ENCODE data around the gene CLEC14A. TPM values are rescaled to one million over a fixed set of nuclear protein-coding genes. Genes with fewer than 3 reads are reported as not detected.

The CLEC14A gene
- total and polyA plus RNA-seq, 9 of the 15 experiments (the other 6 are each of a cell fraction or from before 2014, with no cell fraction given): not detected

DNA sequence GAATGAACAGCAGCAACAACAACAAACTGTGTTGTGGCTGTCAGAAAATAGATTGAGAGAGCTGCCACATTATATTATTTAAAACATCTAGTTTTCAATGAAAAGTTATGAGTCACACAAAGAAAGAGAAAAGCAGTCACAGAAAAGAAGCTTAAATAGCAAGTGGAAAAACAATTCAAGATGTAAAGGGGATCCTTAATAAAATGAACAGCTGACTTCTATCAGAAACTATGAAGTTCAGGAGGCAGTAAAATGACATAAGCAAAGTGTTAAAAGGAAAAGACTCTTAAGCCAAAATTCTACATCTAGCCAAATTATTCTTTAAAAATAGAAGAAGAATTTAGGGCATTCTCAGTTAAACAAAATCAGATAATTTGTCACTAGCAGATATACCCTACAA is 5.6 kb downstream of the CLEC14A start (continued):
- TF ChIP-seq, protein P1, sequence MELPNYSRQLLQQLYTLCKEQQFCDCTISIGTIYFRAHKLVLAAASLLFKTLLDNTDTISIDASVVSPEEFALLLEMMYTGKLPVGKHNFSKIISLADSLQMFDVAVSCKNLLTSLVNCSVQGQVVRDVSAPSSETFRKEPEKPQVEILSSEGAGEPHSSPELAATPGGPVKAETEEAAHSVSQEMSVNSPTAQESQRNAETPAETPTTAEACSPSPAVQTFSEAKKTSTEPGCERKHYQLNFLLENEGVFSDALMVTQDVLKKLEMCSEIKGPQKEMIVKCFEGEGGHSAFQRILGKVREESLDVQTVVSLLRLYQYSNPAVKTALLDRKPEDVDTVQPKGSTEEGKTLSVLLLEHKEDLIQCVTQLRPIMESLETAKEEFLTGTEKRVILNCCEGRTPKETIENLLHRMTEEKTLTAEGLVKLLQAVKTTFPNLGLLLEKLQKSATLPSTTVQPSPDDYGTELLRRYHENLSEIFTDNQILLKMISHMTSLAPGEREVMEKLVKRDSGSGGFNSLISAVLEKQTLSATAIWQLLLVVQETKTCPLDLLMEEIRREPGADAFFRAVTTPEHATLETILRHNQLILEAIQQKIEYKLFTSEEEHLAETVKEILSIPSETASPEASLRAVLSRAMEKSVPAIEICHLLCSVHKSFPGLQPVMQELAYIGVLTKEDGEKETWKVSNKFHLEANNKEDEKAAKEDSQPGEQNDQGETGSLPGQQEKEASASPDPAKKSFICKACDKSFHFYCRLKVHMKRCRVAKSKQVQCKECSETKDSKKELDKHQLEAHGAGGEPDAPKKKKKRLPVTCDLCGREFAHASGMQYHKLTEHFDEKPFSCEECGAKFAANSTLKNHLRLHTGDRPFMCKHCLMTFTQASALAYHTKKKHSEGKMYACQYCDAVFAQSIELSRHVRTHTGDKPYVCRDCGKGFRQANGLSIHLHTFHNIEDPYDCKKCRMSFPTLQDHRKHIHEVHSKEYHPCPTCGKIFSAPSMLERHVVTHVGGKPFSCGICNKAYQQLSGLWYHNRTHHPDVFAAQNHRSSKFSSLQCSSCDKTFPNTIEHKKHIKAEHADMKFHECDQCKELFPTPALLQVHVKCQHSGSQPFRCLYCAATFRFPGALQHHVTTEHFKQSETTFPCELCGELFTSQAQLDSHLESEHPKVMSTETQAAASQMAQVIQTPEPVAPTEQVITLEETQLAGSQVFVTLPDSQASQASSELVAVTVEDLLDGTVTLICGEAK (IDR thresholded peaks at IDR 0.05): no peak
- TF ChIP-seq, protein P1 (CRISPR knock-in tag; IDR thresholded peaks at IDR 0.05): no peak
- no peak for TF ChIP-seq ZNF217 (CRISPR knock-in tag; IDR thresholded peaks at IDR 0.05)
- TF ChIP-seq ERF (CRISPR knock-in tag; IDR thresholded peaks at IDR 0.05): no peak
- TF ChIP-seq, protein P2, sequence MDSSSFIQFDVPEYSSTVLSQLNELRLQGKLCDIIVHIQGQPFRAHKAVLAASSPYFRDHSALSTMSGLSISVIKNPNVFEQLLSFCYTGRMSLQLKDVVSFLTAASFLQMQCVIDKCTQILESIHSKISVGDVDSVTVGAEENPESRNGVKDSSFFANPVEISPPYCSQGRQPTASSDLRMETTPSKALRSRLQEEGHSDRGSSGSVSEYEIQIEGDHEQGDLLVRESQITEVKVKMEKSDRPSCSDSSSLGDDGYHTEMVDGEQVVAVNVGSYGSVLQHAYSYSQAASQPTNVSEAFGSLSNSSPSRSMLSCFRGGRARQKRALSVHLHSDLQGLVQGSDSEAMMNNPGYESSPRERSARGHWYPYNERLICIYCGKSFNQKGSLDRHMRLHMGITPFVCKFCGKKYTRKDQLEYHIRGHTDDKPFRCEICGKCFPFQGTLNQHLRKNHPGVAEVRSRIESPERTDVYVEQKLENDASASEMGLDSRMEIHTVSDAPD (CRISPR knock-in tag; IDR thresholded peaks at IDR 0.05): no peak
- no peak for TF ChIP-seq FOXK2 (conservative IDR thresholded peaks at IDR 0.05 in 1 of 2, IDR thresholded peaks at IDR 0.05 in 1 of 2; ENCODE audit: low read depth in 2 of 2)
- TF ChIP-seq, protein P3, sequence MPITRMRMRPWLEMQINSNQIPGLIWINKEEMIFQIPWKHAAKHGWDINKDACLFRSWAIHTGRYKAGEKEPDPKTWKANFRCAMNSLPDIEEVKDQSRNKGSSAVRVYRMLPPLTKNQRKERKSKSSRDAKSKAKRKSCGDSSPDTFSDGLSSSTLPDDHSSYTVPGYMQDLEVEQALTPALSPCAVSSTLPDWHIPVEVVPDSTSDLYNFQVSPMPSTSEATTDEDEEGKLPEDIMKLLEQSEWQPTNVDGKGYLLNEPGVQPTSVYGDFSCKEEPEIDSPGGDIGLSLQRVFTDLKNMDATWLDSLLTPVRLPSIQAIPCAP (CRISPR knock-in tag; IDR thresholded peaks at IDR 0.05; ENCODE audit: borderline replicate concordance): no peak
- TF ChIP-seq POLR2B (IDR thresholded peaks at IDR 0.05; ENCODE audit: low read depth, partially characterized antibody): no peak
- TF ChIP-seq, protein P4, sequence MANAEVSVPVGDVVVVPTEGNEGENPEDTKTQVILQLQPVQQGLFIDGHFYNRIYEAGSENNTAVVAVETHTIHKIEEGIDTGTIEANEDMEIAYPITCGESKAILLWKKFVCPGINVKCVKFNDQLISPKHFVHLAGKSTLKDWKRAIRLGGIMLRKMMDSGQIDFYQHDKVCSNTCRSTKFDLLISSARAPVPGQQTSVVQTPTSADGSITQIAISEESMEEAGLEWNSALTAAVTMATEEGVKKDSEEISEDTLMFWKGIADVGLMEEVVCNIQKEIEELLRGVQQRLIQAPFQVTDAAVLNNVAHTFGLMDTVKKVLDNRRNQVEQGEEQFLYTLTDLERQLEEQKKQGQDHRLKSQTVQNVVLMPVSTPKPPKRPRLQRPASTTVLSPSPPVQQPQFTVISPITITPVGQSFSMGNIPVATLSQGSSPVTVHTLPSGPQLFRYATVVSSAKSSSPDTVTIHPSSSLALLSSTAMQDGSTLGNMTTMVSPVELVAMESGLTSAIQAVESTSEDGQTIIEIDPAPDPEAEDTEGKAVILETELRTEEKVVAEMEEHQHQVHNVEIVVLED (CRISPR knock-in tag; IDR thresholded peaks at IDR 0.05): no peak
